ENCODE data around the gene OBSCN. TPM values are rescaled to one million over a fixed set of nuclear protein-coding genes. Genes with fewer than 3 reads are reported as not detected.

Gene OBSCN
- total RNA-seq, 1 experiment from 2014 or later = 5.6 TPM

- H3K36me3 ChIP-seq (ENCODE audit: control insufficient read depth, insufficient read depth, low read length) = no peaks in the 10 kb centered on the region
- no peaks in the 10 kb centered on the region for H3K9me3 ChIP-seq
- Mint-ChIP-seq H3K4me1 (ENCODE audit: low read depth, unreplicated experiment) (no peaks in the 10 kb centered on the region), H3K27ac (ENCODE audit: unreplicated experiment) (no peak overlapping the region), H3K27me3 (ENCODE audit: insufficient read depth, unreplicated experiment) (no peaks in the 10 kb centered on the region), H3K9me3 (ENCODE audit: unreplicated experiment) (no peaks in the 10 kb centered on the region), H3K36me3 (ENCODE audit: insufficient read depth, unreplicated experiment) (no peaks in the 10 kb centered on the region), H3K4me3 (ENCODE audit: unreplicated experiment) (no peak overlapping the region)
- no peaks in the 10 kb centered on the region for H3K4me1 ChIP-seq
- CTCF ChIA-PET = no interaction called here
- H3K4me3 ChIP-seq (ENCODE audit: low read depth, low read length) = no peak overlapping the region
- no peaks in the 10 kb centered on the region for H3K27me3 ChIP-seq (replicated peaks; ENCODE audit: control insufficient read depth, insufficient read depth, low read length)
- TF ChIP-seq CTCF (IDR thresholded peaks at IDR 0.05; ENCODE audit: insufficient read depth in 1 of 2, low read depth in 1 of 2, low read length in 1 of 2, severe bottlenecking in 1 of 2, unreplicated experiment in 1 of 2) = no peak
- DNase-seq = no peak
- POLR2A ChIA-PET = no interaction called here
- intact Hi-C loops (cut with micrococcal nuclease; ENCODE audit: unreplicated experiment) = no loop called here
- BruUV-seq (replicated peaks) = no TSS peak
Observed at GRCh38 chr1:228358039-228358763, 150.4 kb downstream of the OBSCN start.

GRCh38 chr1:228358764-228359612 lies 151.1 kb downstream of the OBSCN start:
- intact Hi-C loops (cut with micrococcal nuclease; ENCODE audit: unreplicated experiment) = no loop called here
- BruUV-seq (replicated peaks) = no TSS peak
- H3K4me3 ChIP-seq (ENCODE audit: low read depth, low read length) = no peak overlapping the region
- POLR2A ChIA-PET = no interaction called here
- H3K27ac Mint-ChIP-seq (ENCODE audit: unreplicated experiment) = no peak overlapping the region
- no peaks in the 10 kb centered on the region for H3K9me3 ChIP-seq
- no peaks in the 10 kb centered on the region for H3K27me3 Mint-ChIP-seq (ENCODE audit: insufficient read depth, unreplicated experiment)
- CTCF ChIA-PET = no interaction called here
- H3K27me3 ChIP-seq (replicated peaks; ENCODE audit: control insufficient read depth, insufficient read depth, low read length) = no peaks in the 10 kb centered on the region
- H3K4me1 Mint-ChIP-seq (ENCODE audit: low read depth, unreplicated experiment) = no peaks in the 10 kb centered on the region
- no peak overlapping the region for H3K4me3 Mint-ChIP-seq (ENCODE audit: unreplicated experiment)
- no peaks in the 10 kb centered on the region for H3K36me3 Mint-ChIP-seq (ENCODE audit: insufficient read depth, unreplicated experiment)
- no peak for TF ChIP-seq CTCF (IDR thresholded peaks at IDR 0.05; ENCODE audit: insufficient read depth in 1 of 2, low read depth in 1 of 2, low read length in 1 of 2, severe bottlenecking in 1 of 2, unreplicated experiment in 1 of 2)
- DNase-seq = no peak
- H3K36me3 ChIP-seq (ENCODE audit: control insufficient read depth, insufficient read depth, low read length) = no peaks in the 10 kb centered on the region
- no peaks in the 10 kb centered on the region for H3K9me3 Mint-ChIP-seq (ENCODE audit: unreplicated experiment)
- H3K4me1 ChIP-seq = no peaks in the 10 kb centered on the region

- H3K27me3 Mint-ChIP-seq (ENCODE audit: insufficient read depth, unreplicated experiment) = no peaks in the 10 kb centered on the region
- H3K4me1 Mint-ChIP-seq (ENCODE audit: low read depth, unreplicated experiment) = no peaks in the 10 kb centered on the region
- no peaks in the 10 kb centered on the region for H3K9me3 ChIP-seq
- H3K27me3 ChIP-seq (replicated peaks; ENCODE audit: control insufficient read depth, insufficient read depth, low read length) = no peaks in the 10 kb centered on the region
- H3K27ac Mint-ChIP-seq (ENCODE audit: unreplicated experiment) = no peak overlapping the region
- TF ChIP-seq CTCF (IDR thresholded peaks at IDR 0.05; ENCODE audit: insufficient read depth in 1 of 2, low read depth in 1 of 2, low read length in 1 of 2, severe bottlenecking in 1 of 2, unreplicated experiment in 1 of 2) = no peak
- DNase-seq = no peak
- no peak overlapping the region for H3K4me3 ChIP-seq (ENCODE audit: low read depth, low read length)
- intact Hi-C loops (cut with micrococcal nuclease; ENCODE audit: unreplicated experiment) = no loop called here
- ChIA-PET CTCF (no interaction called here), POLR2A (no interaction called here)
- no peak overlapping the region for H3K4me3 Mint-ChIP-seq (ENCODE audit: unreplicated experiment)
- no peaks in the 10 kb centered on the region for H3K36me3 ChIP-seq (ENCODE audit: control insufficient read depth, insufficient read depth, low read length)
- no peaks in the 10 kb centered on the region for H3K4me1 ChIP-seq
- no peaks in the 10 kb centered on the region for H3K36me3 Mint-ChIP-seq (ENCODE audit: insufficient read depth, unreplicated experiment)
- no TSS peak for BruUV-seq (replicated peaks)
- H3K9me3 Mint-ChIP-seq (ENCODE audit: unreplicated experiment) = no peaks in the 10 kb centered on the region
Observed at GRCh38 chr1:228359613-228360532, 152.0 kb downstream of the OBSCN start.
